ENCODE measurements around the gene GXYLT2.

GXYLT2 gene

GRCh38 chr3:72977060-72977808, 89.4 kb downstream of the GXYLT2 start:
- no peak overlapping the region for H3K4me3 ChIP-seq (replicated peaks; ENCODE audit: low read depth, low read length)
- DNase-seq (ENCODE audit: low read depth) = peak; percentile 44
- TF ChIP-seq CTCF (IDR thresholded peaks at IDR 0.05; ENCODE audit: low read length, missing control alignments) = no peak

DNA sequence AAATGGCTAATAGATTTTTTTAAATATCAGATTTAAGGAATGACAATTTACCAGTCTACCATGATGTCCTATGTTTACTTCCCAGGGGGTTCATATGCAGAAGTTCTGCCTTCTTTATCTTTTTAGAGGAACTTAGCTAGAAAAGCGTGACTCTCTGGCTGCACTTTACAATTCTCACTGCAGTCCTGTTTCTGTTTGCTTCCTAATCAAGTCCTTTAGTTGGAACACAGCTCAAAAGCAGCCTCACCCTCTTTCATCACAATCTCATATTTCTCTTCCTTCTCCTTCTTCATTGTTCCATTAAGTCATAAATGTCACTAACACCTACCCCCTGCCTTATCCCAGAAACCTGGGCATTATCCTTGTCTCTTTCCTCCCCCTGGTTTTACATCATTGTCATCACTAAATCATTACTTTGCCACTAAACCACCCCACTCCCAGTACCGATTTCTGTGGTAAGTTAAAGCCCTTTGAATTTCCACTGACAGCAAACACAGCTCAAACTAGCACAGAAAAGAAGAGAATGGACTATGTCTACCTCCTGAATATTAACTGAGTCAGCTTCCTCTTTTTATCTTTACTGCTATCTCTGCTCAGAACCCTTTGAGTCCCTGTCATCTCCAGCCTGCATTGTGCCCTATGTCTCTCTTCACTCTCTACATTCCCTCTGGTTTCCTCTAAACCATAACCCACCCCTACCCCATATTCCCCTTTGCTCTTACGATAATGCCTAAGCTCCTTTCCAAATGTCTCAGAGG, 94.9 kb downstream of the GXYLT2 start:
- no peak for TF ChIP-seq CTCF (IDR thresholded peaks at IDR 0.05; ENCODE audit: low read length, missing control alignments)
- DNase-seq (ENCODE audit: low read depth) = no peak

GRCh38 chr3:72985576-72985975, 97.7 kb downstream of the GXYLT2 start:
- H3K4me3 ChIP-seq (replicated peaks; ENCODE audit: low read depth, low read length) = no peak overlapping the region
- no peak for TF ChIP-seq CTCF (IDR thresholded peaks at IDR 0.05; ENCODE audit: low read length, missing control alignments)
- no peak for DNase-seq (ENCODE audit: low read depth)

More for the DNA sequence above, 94.9 kb downstream of the GXYLT2 start:
- H3K4me3 ChIP-seq (replicated peaks; ENCODE audit: low read depth, low read length) = no peak overlapping the region

DNA sequence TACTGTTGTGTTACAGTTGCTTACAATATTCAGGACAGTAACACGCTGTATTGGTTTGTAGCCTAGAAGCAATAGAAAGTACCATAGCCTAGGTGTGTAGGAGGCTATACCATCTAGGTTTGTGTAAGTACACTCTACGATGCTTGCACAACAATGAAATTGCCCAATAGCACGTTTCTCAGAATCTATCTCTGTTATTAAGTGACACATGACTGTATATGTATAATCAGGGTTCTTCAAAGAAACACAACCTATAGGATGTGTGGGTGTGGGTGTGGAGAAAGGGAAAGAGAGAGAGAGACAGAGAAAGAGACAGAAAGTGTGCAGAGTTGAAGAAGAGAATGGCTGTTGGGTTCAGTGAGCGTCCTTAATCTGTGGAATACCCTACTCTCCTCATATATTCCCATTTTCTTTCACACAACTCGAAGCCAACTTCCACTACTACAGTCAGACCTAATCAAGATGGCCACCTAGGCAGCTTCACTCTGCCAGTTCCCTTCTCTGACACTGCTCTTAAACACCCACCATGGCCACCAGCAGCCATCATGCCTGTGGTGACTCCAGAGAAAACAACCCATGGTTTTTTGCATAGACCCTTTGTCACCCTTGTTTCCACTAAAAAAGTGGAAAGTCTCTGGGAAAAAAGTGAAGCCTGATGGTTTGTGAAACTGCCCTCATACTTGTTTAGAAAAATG, 103.0 kb downstream of the GXYLT2 start:
- H3K4me3 ChIP-seq (replicated peaks; ENCODE audit: low read depth, low read length) = no peak overlapping the region
- no peak for DNase-seq (ENCODE audit: low read depth)
- TF ChIP-seq CTCF (IDR thresholded peaks at IDR 0.05; ENCODE audit: low read length, missing control alignments) = no peak

DNA sequence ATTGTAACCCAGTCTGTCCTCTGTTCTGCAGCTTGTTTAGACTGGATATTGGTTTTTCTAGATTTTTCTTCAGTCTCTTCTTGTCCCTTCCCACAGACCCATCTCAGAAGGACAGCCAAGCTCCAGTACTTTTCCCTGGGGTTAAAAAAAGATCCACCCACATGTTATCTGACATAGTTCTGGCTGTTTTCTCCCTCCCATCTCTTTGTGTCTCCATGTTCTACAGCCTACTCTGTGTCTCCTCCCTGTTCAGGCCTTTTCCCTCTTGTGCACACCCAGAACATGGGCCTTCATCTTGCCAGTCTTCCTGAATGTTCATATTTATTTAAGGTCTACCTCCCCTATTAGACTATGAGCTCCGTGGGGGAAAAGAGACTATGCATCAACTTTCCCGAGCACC, 103.7 kb downstream of the GXYLT2 start:
- DNase-seq (ENCODE audit: low read depth) = no peak
- TF ChIP-seq CTCF (IDR thresholded peaks at IDR 0.05; ENCODE audit: low read length, missing control alignments) = no peak
- no peak overlapping the region for H3K4me3 ChIP-seq (replicated peaks; ENCODE audit: low read depth, low read length)

GRCh38 chr3:72993391-72993790, 105.5 kb downstream of the GXYLT2 start:
- H3K4me3 ChIP-seq (replicated peaks; ENCODE audit: low read depth, low read length) = no peak overlapping the region
- TF ChIP-seq CTCF (IDR thresholded peaks at IDR 0.05; ENCODE audit: low read length, missing control alignments) = no peak
- no peak for DNase-seq (ENCODE audit: low read depth)

Measured in fibroblast of pulmonary artery (primary cell).